GM12892 (cell line): Measurements from ENCODE around the gene ABCA3.

Source experiments
- POLR2A ChIP-seq: IDR thresholded peaks from 2 replicates; pipeline ENCODE4 v1.6.1; 2011; ENCODE audit warnings: low read depth, low read length, control low read depth
- POLR2AphosphoS5 ChIP-seq: IDR thresholded peaks from 2 replicates; pipeline ENCODE4 v1.6.1; 2011; ENCODE audit warnings: low read depth, low read length, control low read depth
- TAF1 ChIP-seq: IDR thresholded peaks from 2 replicates; pipeline ENCODE4 v1.6.1; 2011; ENCODE audit warnings: low read depth, mild to moderate bottlenecking, control low read depth, low read length, borderline replicate concordance

DNA sequence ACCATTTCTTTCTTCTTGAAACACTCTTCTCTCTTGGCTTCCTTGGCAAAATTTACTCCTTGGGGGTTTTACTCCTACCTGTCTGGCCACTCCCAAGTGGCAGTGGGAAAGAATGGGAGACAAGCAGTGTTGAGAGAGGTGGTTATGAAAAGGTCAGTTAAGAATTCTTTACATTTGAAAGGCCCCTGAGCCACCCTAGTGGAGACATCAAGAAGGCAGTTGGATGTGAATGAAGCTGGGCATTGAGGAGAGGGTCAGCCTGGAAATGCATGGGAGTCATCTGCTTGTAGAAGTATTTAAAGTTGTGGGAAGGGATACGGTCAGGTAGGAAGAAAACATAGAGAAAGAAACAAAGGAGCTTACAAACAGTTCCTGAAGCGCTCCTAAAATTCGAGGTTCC lies 46.5 kb upstream of the ABCA3 start:
- TF ChIP-seq POLR2A (no peak), POLR2AphosphoS5 (no peak), TAF1 (no peak)
